Tibial artery (tissue), 4 donors: Measurements from ENCODE around the gene GTF2F2.

Experiments used
- DNase-seq, 2 donors: peaks; one replicate each; pipeline ENCODE4 v3.0.0-alpha.2; 2019
- H3K27ac ChIP-seq, 2 donors: fragments of 200-600 bp; sonication (generic) in 1 of 2; 1 replicate in 1 of 2; 2 replicates in 1 of 2; pipeline ENCODE4 v1.5.1; 2018 to 2019; ENCODE audit warnings: mild to moderate bottlenecking in 1 of 2
- H3K27me3 ChIP-seq, 2 donors: fragments of 200-600 bp; sonication (generic) in 1 of 2; one replicate each; pipeline versions ENCODE4 v1.5.1 to v1.6.0; 2016 to 2019
- H3K36me3 ChIP-seq, 3 donors: fragments of 200-600 bp; sonication (generic) in 2 of 3; one replicate each; pipeline ENCODE4 v1.5.1; 2016 to 2019; ENCODE audit warnings: mild to moderate bottlenecking in 2 of 3
- H3K4me1 ChIP-seq, 4 donors: fragments of 200-600 bp; sonication (generic) in 2 of 4; 1 replicate in 3 of 4; 2 replicates in 1 of 4; pipeline ENCODE4 v1.5.1; 2016 to 2019
- H3K4me3 ChIP-seq, 2 donors: fragments of 200-600 bp; sonication (generic) in 1 of 2; 1 replicate in 1 of 2; 2 replicates in 1 of 2; pipeline ENCODE4 v1.5.1; 2018 to 2019; ENCODE audit warnings: mild to moderate bottlenecking in 2 of 2
- H3K9me3 ChIP-seq, 3 donors: fragments of 200-600 bp; sonication (generic) in 1 of 3; one replicate each; pipeline ENCODE4 v1.5.1; 2016 to 2019
- intact Hi-C: fragments of 100-400 bp; cut with DNase I; formaldehyde crosslinking; loops from one replicate; pipeline ENCODE4 v1.15.0; 2023; ENCODE audit warnings: low total_unique reads
- TF ChIP-seq, protein P1 (sequence below), 2 experiments: fragments of 200-600 bp in 1 of 2; fragments of 450-650 bp in 1 of 2; IDR thresholded peaks; one replicate each; pipeline ENCODE4 v1.5.1; 2017 to 2019; ENCODE audit warnings: antibody characterized with exemption in 2 of 2, mild to moderate bottlenecking in 1 of 2, moderate library complexity in 1 of 2

GTF2F2 gene

DNA sequence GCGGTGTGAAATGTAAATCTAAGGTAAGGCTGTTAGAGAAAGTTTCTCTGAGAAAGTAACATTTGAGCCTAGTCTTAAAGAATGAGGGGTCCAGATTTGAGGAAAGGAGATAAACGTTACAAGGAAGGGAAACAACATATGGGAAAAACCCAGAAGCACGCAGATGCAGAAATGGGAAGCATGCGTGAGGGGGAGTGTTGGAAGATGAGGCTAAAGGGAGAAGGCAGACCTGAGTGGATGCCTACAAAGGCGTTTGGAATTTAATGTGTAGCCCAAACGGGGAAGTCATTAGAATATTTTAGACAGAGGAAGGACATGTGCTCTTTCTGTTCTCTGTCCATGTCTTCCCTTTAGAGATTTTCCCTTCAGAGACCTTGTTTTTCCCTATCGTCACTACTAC lies 159.7 kb downstream of the GTF2F2 start:
- no peak overlapping the region for H3K4me3 ChIP-seq
- no peaks in the 10 kb centered on the region for H3K27me3 ChIP-seq
- TF ChIP-seq, protein P1, sequence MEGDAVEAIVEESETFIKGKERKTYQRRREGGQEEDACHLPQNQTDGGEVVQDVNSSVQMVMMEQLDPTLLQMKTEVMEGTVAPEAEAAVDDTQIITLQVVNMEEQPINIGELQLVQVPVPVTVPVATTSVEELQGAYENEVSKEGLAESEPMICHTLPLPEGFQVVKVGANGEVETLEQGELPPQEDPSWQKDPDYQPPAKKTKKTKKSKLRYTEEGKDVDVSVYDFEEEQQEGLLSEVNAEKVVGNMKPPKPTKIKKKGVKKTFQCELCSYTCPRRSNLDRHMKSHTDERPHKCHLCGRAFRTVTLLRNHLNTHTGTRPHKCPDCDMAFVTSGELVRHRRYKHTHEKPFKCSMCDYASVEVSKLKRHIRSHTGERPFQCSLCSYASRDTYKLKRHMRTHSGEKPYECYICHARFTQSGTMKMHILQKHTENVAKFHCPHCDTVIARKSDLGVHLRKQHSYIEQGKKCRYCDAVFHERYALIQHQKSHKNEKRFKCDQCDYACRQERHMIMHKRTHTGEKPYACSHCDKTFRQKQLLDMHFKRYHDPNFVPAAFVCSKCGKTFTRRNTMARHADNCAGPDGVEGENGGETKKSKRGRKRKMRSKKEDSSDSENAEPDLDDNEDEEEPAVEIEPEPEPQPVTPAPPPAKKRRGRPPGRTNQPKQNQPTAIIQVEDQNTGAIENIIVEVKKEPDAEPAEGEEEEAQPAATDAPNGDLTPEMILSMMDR (IDR thresholded peaks at IDR 0.05) = no peak
- peaks cover 3 to 14% (median 10%) of the 10 kb centered on the region in 3 donors for H3K36me3 ChIP-seq
- no peaks in the 10 kb centered on the region for H3K9me3 ChIP-seq
- no peak for DNase-seq
- no peaks in the 10 kb centered on the region for H3K4me1 ChIP-seq
- intact Hi-C loops = no loop called here
- no peak overlapping the region for H3K27ac ChIP-seq

DNA sequence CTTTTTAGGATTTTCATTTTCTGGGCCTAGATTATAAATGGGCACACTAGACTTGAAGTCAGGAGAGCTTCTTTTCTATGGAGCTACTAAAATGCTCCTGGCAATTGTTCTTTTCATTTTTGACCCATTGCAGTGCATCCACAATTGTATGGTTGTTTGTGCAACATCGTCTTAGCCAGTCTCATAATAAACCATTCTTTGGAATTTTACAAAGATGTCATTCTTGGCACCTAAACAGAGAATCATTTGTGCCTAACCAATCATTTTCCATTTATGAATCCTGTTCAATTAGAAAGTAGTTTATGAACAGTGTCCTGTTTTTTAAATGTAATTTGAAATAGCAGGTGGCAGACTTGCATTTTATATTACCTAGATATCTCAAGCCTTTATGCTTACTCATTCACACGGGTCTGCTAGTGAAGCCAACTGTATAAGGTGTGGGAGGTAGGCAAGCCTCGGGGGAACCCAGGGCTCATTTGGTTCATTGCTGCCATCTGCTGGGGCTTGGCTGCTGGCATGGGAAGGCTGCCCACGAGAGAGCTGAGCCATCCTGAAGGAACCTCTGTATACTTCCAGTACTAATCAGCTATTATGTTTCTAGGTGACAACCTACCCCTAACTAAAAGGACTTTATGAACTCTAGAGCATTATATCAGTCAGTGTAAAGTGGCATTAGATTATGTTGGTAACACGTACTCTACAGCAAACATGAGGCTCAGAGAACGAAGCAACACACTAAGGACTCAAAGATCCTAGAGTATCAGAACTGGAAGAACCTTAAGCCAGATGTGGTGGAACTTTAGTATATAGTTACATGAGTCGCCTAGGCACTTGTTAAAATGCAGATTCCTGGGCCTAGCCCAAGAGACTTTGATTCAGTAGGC lies 160.7 kb downstream of the GTF2F2 start:
- H3K4me3 ChIP-seq = no peak overlapping the region
- intact Hi-C loops = no loop called here

DNA sequence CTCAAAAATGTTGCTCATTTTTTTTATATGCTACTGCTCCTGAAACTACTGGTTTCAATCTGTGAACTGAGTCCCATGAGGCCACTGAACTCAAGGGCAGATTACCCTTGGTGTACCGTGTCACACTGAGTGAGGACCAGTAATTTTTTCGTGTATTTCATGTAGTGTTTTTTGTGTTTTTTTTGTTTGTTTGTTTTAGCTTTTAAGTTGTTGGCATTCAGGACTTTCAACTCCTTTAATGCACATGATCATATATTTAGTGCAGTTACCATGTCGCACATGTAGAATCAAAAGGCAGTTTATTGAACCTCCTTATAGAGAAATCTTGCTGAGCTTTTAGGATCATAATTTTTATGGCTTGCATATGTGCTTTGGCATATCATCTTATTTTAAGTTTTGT lies 162.7 kb downstream of the GTF2F2 start:
- Histone ChIP-seq H3K36me3 (peaks cover 0 to 32% (median 19%) of the 10 kb centered on the region in 3 donors), H3K27ac (no peak overlapping the region), H3K4me1 (no peaks in the 10 kb centered on the region), H3K27me3 (no peaks in the 10 kb centered on the region), H3K9me3 (no peaks in the 10 kb centered on the region), H3K4me3 (no peak overlapping the region)
- TF ChIP-seq, protein P1 (IDR thresholded peaks at IDR 0.05) = no peak
- DNase-seq = no peak
- intact Hi-C loops = loop anchor here (2.0 kb wide), 1 partner anchor 236 kb away; no protein-coding TSS in a partner anchor

More for the DNA sequence above, 160.7 kb downstream of the GTF2F2 start:
- no peak overlapping the region for H3K27ac ChIP-seq
- no peaks in the 10 kb centered on the region for H3K9me3 ChIP-seq
- no peaks in the 10 kb centered on the region for H3K27me3 ChIP-seq
- DNase-seq = peak; percentile 31 to 74
- H3K4me1 ChIP-seq = no peaks in the 10 kb centered on the region
- TF ChIP-seq, protein P1 (IDR thresholded peaks at IDR 0.05) = peak; percentile 67 to 69
- H3K36me3 ChIP-seq = peaks cover 2 to 24% (median 19%) of the 10 kb centered on the region in 3 donors

DNA sequence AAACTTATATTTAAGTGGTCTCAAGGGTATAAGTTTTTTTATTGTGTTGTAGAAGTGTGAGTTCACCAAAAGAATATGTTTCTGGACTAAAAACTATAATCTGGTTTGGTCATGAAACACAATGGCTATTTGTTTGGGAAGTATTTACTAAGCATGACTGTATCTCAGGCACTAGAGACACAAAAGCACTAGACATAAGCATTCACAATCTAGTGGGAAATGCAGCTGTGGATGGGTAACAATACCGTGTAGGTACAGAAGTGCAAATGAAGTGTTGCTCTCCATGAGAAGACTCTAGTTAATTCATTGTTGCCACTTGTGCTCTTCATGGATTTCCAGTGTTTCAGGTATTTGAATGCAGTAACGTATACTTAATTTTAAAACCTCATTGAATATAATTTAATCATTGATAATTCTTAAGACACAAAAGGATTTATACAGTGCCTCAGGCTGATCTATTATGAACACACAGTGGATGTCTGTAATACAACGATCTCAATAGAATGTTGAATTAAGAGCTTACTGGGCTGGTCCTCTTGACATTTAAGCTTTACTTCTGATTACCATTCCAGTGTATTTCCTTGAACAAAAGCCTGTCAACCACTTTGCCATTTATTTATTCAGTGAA lies 169.7 kb downstream of the GTF2F2 start:
- no peaks in the 10 kb centered on the region for H3K4me1 ChIP-seq
- H3K27me3 ChIP-seq = no peaks in the 10 kb centered on the region
- H3K27ac ChIP-seq = no peak overlapping the region
- H3K9me3 ChIP-seq = no peaks in the 10 kb centered on the region
- intact Hi-C loops = no loop called here
- peaks cover 0 to 26% (median 8%) of the 10 kb centered on the region in 3 donors for H3K36me3 ChIP-seq
- no peak for DNase-seq
- H3K4me3 ChIP-seq = no peak overlapping the region
- TF ChIP-seq, protein P1 (IDR thresholded peaks at IDR 0.05) = no peak

DNA sequence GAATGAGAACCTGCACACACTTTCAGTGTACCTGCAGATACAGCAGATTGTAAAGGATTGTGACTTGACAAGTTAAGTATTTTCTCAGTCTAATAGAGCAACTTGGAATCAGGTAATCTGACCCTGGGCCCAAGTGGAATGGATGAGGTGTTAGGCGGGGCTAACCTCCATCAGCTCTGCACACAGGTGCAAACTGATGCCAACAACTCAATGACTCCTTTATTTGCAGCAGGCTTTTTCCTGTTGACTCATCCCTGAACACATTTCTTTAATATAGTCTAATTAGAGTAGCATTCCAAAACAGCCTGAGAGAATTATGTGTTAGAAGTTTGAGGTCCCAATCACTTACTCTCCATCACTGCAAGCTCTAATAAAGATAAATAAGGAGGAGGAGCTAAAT lies 171.9 kb downstream of the GTF2F2 start:
- Histone ChIP-seq H3K4me1 (no peaks in the 10 kb centered on the region), H3K27ac (no peak overlapping the region), H3K4me3 (no peak overlapping the region), H3K9me3 (no peaks in the 10 kb centered on the region), H3K36me3 (peaks cover 0 to 11% (median 0%) of the 10 kb centered on the region in 3 donors), H3K27me3 (no peaks in the 10 kb centered on the region)
- TF ChIP-seq, protein P1 (IDR thresholded peaks at IDR 0.05) = no peak
- no peak for DNase-seq
- intact Hi-C loops = no loop called here
